CD4-positive, alpha-beta memory T cell (primary cell): Measurements from ENCODE around the gene NFATC1. TPM values are rescaled to one million over a fixed set of nuclear protein-coding genes. Genes with fewer than 3 reads are reported as not detected.

Experiments used
- CTCF ChIA-PET: fragments of 350-600 bp; sonication (Branson Sonifier 250); formaldehyde crosslinking; loops from one replicate; lab custom pipeline; 2021; ENCODE audit warnings: inconsistent platforms; ENCODE audit not compliant: partially characterized antibody; lab: Charles Lee
- POLR2A ChIA-PET: fragments of 350-600 bp; sonication (Branson Sonifier 250); formaldehyde crosslinking; loops from one replicate; lab custom pipeline; 2021; ENCODE audit not compliant: partially characterized antibody; lab: Charles Lee
- DNase-seq, 5 donors: peaks; one replicate each; pipeline versions ENCODE4 v3.0.0 to v3.0.0-alpha.2; 2020 to 2022; ENCODE audit warnings: mixed read lengths in 1 of 5
- H3K27ac ChIP-seq: one replicate; pipeline ENCODE4 v1.7.0; 2013; ENCODE audit warnings: low read depth, low read length
- H3K27me3 ChIP-seq: 2 replicates; pipeline ENCODE4 v1.7.0; 2013; ENCODE audit warnings: mild to moderate bottlenecking, low read length, moderate library complexity; ENCODE audit not compliant: insufficient read depth
- H3K36me3 ChIP-seq: 2 replicates; pipeline ENCODE4 v1.7.0; 2013; ENCODE audit warnings: mild to moderate bottlenecking, low read length, moderate library complexity; ENCODE audit not compliant: insufficient read depth
- H3K4me1 ChIP-seq: 2 replicates; pipeline ENCODE4 v1.7.0; 2013; ENCODE audit warnings: mild to moderate bottlenecking, low read length, moderate library complexity; ENCODE audit not compliant: insufficient read depth
- H3K4me3 ChIP-seq, 2 donors: one replicate each; pipeline ENCODE4 v1.7.0; 2013; ENCODE audit warnings: low read length in 2 of 2, mild to moderate bottlenecking in 1 of 2
- H3K9me3 ChIP-seq, 2 donors: one replicate each; pipeline ENCODE4 v1.7.0; 2013; ENCODE audit warnings: low read length in 2 of 2, control low read depth in 1 of 2; ENCODE audit not compliant: control insufficient read depth in 1 of 2
- H3K27ac Mint-ChIP-seq, 7 donors: one replicate each; pipeline ENCODE4 v1.8.0; 2020 to 2021; ENCODE audit warnings: mixed read lengths in 7 of 7, mild to moderate bottlenecking in 6 of 7, inconsistent platforms in 3 of 7, moderate library complexity in 3 of 7
- H3K27me3 Mint-ChIP-seq, 2 donors: one replicate each; pipeline ENCODE4 v1.8.0; 2020 to 2021; ENCODE audit warnings: mixed read lengths in 2 of 2
- H3K36me3 Mint-ChIP-seq, 2 donors: one replicate each; pipeline ENCODE4 v1.8.0; 2020 to 2021; ENCODE audit warnings: mixed read lengths in 2 of 2, inconsistent platforms in 1 of 2, mild to moderate bottlenecking in 1 of 2
- H3K4me1 Mint-ChIP-seq, 4 donors: one replicate each; pipeline ENCODE4 v1.8.0; 2020 to 2021; ENCODE audit warnings: mixed read lengths in 4 of 4, mild to moderate bottlenecking in 1 of 4
- H3K4me3 Mint-ChIP-seq, 8 donors: one replicate each; pipeline ENCODE4 v1.8.0; 2020 to 2021; ENCODE audit warnings: mixed read lengths in 8 of 8, mild to moderate bottlenecking in 7 of 8, moderate library complexity in 6 of 8, inconsistent platforms in 3 of 8
- H3K9me3 Mint-ChIP-seq, 8 donors: one replicate each; pipeline ENCODE4 v1.8.0; 2020 to 2021; ENCODE audit warnings: mixed read lengths in 8 of 8, mild to moderate bottlenecking in 5 of 8, inconsistent platforms in 3 of 8, moderate library complexity in 1 of 8
- intact Hi-C: fragments of 100-400 bp; cut with micrococcal nuclease; formaldehyde crosslinking; loops from one replicate; pipeline ENCODE4 v1.15.1; 2023
- polyA plus RNA-seq, 2 donors: library from polyadenylated mRNA; unstranded; fragments of 300-500 nt; fragmentation: Illumina TruSeq; gene quantifications; one replicate each; pipeline ENCODE4 v1.2.3, GENCODE V29; 2021
- total RNA-seq, 2 experiments: library from RNA; stranded (reverse); gene quantifications; one replicate each; pipeline ENCODE4 v1.2.3, GENCODE V29; 2021

The NFATC1 gene
- total and polyA plus RNA-seq, 4 experiments from 2014 or later = 15.3 to 69.6 (median 54.9) TPM

GRCh38 chr18:79555885-79556284 is 160.2 kb downstream of the NFATC1 start:
- Histone ChIP-seq H3K27ac (no peak overlapping the region), H3K4me3 (no peak overlapping the region), H3K36me3 (no peaks in the 10 kb centered on the region), H3K4me1 (no peaks in the 10 kb centered on the region), H3K27me3 (no peaks in the 10 kb centered on the region), H3K9me3 (no peaks in the 10 kb centered on the region)
- DNase-seq = no peak
- no peak overlapping the region for H3K4me3 Mint-ChIP-seq
- H3K27ac Mint-ChIP-seq = no peak overlapping the region
- H3K27me3 Mint-ChIP-seq = no peaks in the 10 kb centered on the region
- CTCF ChIA-PET = interaction anchor here (1.0 kb wide), 1 partner anchor 176 kb away, joined by 3 read pairs; no protein-coding TSS in a partner anchor
- POLR2A ChIA-PET = no interaction called here
- H3K4me1 Mint-ChIP-seq = no peaks in the 10 kb centered on the region
- H3K9me3 Mint-ChIP-seq = no peaks in the 10 kb centered on the region
- no peaks in the 10 kb centered on the region for H3K36me3 Mint-ChIP-seq
- intact Hi-C loops = no loop called here

GRCh38 chr18:79556829-79557585 is 161.3 kb downstream of the NFATC1 start:
- H3K36me3 ChIP-seq = no peaks in the 10 kb centered on the region
- H3K9me3 ChIP-seq = no peaks in the 10 kb centered on the region
- no peak for DNase-seq
- Mint-ChIP-seq H3K27me3 (no peaks in the 10 kb centered on the region), H3K27ac (no peak overlapping the region), H3K4me1 (no peaks in the 10 kb centered on the region), H3K36me3 (no peaks in the 10 kb centered on the region), H3K9me3 (no peaks in the 10 kb centered on the region), H3K4me3 (no peak overlapping the region)
- H3K27ac ChIP-seq = no peak overlapping the region
- no peak overlapping the region for H3K4me3 ChIP-seq
- CTCF ChIA-PET = interaction anchor here (1.0 kb wide), 1 partner anchor 177 kb away, joined by 3 read pairs; no protein-coding TSS in a partner anchor
- POLR2A ChIA-PET = no interaction called here
- intact Hi-C loops = no loop called here
- H3K4me1 ChIP-seq = no peaks in the 10 kb centered on the region
- H3K27me3 ChIP-seq = no peaks in the 10 kb centered on the region

GRCh38 chr18:79558196-79558932 is 162.6 kb downstream of the NFATC1 start:
- CTCF ChIA-PET = no interaction called here
- Histone ChIP-seq H3K4me3 (no peak overlapping the region), H3K4me1 (no peaks in the 10 kb centered on the region), H3K27ac (no peak overlapping the region), H3K27me3 (no peaks in the 10 kb centered on the region), H3K9me3 (no peaks in the 10 kb centered on the region), H3K36me3 (no peaks in the 10 kb centered on the region)
- DNase-seq = no peak
- Mint-ChIP-seq H3K9me3 (no peaks in the 10 kb centered on the region), H3K27me3 (no peaks in the 10 kb centered on the region), H3K36me3 (no peaks in the 10 kb centered on the region), H3K27ac (no peak overlapping the region), H3K4me1 (no peaks in the 10 kb centered on the region), H3K4me3 (no peak overlapping the region)
- POLR2A ChIA-PET = no interaction called here
- intact Hi-C loops = no loop called here

- H3K27ac Mint-ChIP-seq = no peak overlapping the region
- H3K36me3 Mint-ChIP-seq = no peaks in the 10 kb centered on the region
- H3K27me3 Mint-ChIP-seq = no peaks in the 10 kb centered on the region
- Histone ChIP-seq H3K4me1 (no peaks in the 10 kb centered on the region), H3K4me3 (no peak overlapping the region), H3K36me3 (no peaks in the 10 kb centered on the region), H3K27me3 (no peaks in the 10 kb centered on the region), H3K9me3 (no peaks in the 10 kb centered on the region), H3K27ac (no peak overlapping the region)
- no peak overlapping the region for H3K4me3 Mint-ChIP-seq
- ChIA-PET POLR2A (no interaction called here), CTCF (no interaction called here)
- DNase-seq = no peak
- intact Hi-C loops = no loop called here
- H3K9me3 Mint-ChIP-seq = no peaks in the 10 kb centered on the region
- H3K4me1 Mint-ChIP-seq = no peaks in the 10 kb centered on the region
These were observed 163.2 kb downstream of the NFATC1 start for GRCh38 chr18:79558933-79559416.

DNA sequence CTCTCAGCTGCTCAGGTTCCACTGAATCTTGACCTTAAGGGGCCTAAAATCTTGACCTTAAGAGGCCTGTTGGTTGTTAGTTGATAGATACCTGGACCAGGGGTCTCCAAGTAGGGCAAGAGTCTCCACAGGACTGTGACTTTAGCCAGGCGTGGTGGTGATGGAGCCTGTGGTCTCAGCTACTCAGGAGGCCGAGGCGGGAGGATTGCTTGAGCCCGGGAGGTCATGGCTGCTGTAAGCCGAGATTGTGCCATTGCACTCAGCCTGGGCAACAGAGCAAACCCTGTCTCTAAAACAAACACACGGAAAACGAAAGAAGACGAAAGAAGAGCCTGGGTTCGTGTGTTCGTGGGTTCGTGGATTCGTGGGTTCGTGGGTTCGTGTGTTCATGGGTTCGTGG is 163.7 kb downstream of the NFATC1 start:
- no peak overlapping the region for H3K27ac Mint-ChIP-seq
- no peaks in the 10 kb centered on the region for H3K36me3 ChIP-seq
- no peaks in the 10 kb centered on the region for H3K27me3 ChIP-seq
- H3K4me1 Mint-ChIP-seq = no peaks in the 10 kb centered on the region
- H3K9me3 ChIP-seq = no peaks in the 10 kb centered on the region
- H3K27me3 Mint-ChIP-seq = no peaks in the 10 kb centered on the region
- POLR2A ChIA-PET = no interaction called here
- no peak overlapping the region for H3K4me3 ChIP-seq
- CTCF ChIA-PET = no interaction called here
- H3K4me1 ChIP-seq = no peaks in the 10 kb centered on the region
- intact Hi-C loops = no loop called here
- no peaks in the 10 kb centered on the region for H3K9me3 Mint-ChIP-seq
- H3K4me3 Mint-ChIP-seq = no peak overlapping the region
- H3K27ac ChIP-seq = no peak overlapping the region
- DNase-seq = no peak
- no peaks in the 10 kb centered on the region for H3K36me3 Mint-ChIP-seq

- POLR2A ChIA-PET = no interaction called here
- CTCF ChIA-PET = no interaction called here
- Mint-ChIP-seq H3K9me3 (no peaks in the 10 kb centered on the region), H3K4me1 (no peaks in the 10 kb centered on the region), H3K27me3 (no peaks in the 10 kb centered on the region), H3K27ac (no peak overlapping the region), H3K36me3 (no peaks in the 10 kb centered on the region), H3K4me3 (no peak overlapping the region)
- no peak for DNase-seq
- Histone ChIP-seq H3K4me1 (no peaks in the 10 kb centered on the region), H3K36me3 (no peaks in the 10 kb centered on the region), H3K4me3 (no peak overlapping the region), H3K27me3 (no peaks in the 10 kb centered on the region), H3K27ac (no peak overlapping the region), H3K9me3 (no peaks in the 10 kb centered on the region)
- intact Hi-C loops = no loop called here
These were observed 164.5 kb downstream of the NFATC1 start for GRCh38 chr18:79560042-79560860.

DNA sequence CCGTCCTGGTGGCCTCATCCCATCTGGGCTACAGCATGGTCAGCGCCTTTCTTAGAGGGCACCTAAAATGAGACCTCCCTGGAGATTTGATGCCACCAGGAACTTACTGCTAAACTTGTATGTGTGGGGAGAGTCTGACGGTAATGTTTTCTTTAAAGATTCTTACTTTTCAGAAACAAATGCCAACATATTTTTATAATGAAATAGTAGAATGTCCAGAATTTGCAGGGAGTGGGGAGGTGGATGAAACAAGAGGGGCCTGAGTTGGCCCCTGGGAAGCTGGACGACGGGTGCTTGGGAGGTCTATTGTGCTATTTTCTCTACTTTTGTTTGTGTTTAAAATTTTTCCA is 165.1 kb downstream of the NFATC1 start:
- no peaks in the 10 kb centered on the region for H3K27me3 Mint-ChIP-seq
- Histone ChIP-seq H3K9me3 (no peaks in the 10 kb centered on the region), H3K4me3 (no peak overlapping the region), H3K27me3 (no peaks in the 10 kb centered on the region), H3K36me3 (no peaks in the 10 kb centered on the region), H3K4me1 (no peaks in the 10 kb centered on the region), H3K27ac (no peak overlapping the region)
- H3K36me3 Mint-ChIP-seq = no peaks in the 10 kb centered on the region
- no peaks in the 10 kb centered on the region for H3K9me3 Mint-ChIP-seq
- no peak overlapping the region for H3K4me3 Mint-ChIP-seq
- CTCF ChIA-PET = no interaction called here
- H3K4me1 Mint-ChIP-seq = no peaks in the 10 kb centered on the region
- intact Hi-C loops = no loop called here
- DNase-seq = no peak
- no peak overlapping the region for H3K27ac Mint-ChIP-seq
- POLR2A ChIA-PET = no interaction called here
